IMR-90 (cell line): ENCODE measurements around the gene MPND. TPM values are rescaled to one million over a fixed set of nuclear protein-coding genes. Genes with fewer than 3 reads are reported as not detected.

Source experiments
- ATAC-seq: fragments of 200-7000 bp; cut with Tn5 transposase; 2 replicates; pipeline ENCODE4 v1.9.1; 2020; ENCODE audit warnings: low read depth, mild to moderate bottlenecking, moderate library complexity
- BruUV-seq: library from RNA; stranded (reverse); fragments of 400-500 nt; replicated peaks from 2 replicates; lab custom pipeline; 2021; lab: Mats Ljungman, UMichigan
- CTCF ChIA-PET: fragments of 300-600 bp; formaldehyde crosslinking; extraction: SDS; loops from one replicate; lab custom pipeline; 2021; ENCODE audit warnings: antibody characterized with exemption; lab: Yijun Ruan, JAX
- POLR2A ChIA-PET: fragments of 300-600 bp; sonication (Branson Sonifier 250); formaldehyde crosslinking; loops from one replicate; lab custom pipeline; 2022; ENCODE audit warnings: antibody characterized with exemption; ENCODE audit not compliant: unreplicated experiment; lab: Charles Lee
- DNase-seq: peaks from one replicate; pipeline ENCODE4 v3.0.0; 2013
- H2AFZ ChIP-seq: replicated peaks from 2 replicates; pipeline ENCODE3; 2013; ENCODE audit warnings: low read length, mild to moderate bottlenecking; ENCODE audit not compliant: poor library complexity
- H2AK5ac ChIP-seq: 2 replicates; pipeline ENCODE4 v1.6.1; 2013; ENCODE audit warnings: low read depth, low read length, inconsistent platforms
- H2AK9ac ChIP-seq: replicated peaks from 2 replicates; pipeline ENCODE3; 2013; ENCODE audit warnings: mild to moderate bottlenecking, low read depth, low read length, moderate library complexity; ENCODE audit not compliant: poor library complexity
- H2BK120ac ChIP-seq: 2 replicates; pipeline ENCODE4 v1.6.1; 2013; ENCODE audit warnings: low read depth, low read length, inconsistent platforms
- H2BK15ac ChIP-seq: 3 replicates; pipeline ENCODE4 v1.6.1; 2013; ENCODE audit warnings: low read depth, low read length, inconsistent platforms
- H2BK20ac ChIP-seq: 2 replicates; pipeline ENCODE4 v1.6.1; 2013; ENCODE audit warnings: low read depth, mild to moderate bottlenecking, inconsistent platforms, low read length, moderate library complexity
- H2BK5ac ChIP-seq: 2 replicates; pipeline ENCODE4 v1.6.1; 2013; ENCODE audit warnings: mild to moderate bottlenecking, low read depth, low read length, inconsistent platforms; ENCODE audit not compliant: poor library complexity, severe bottlenecking
- H3K14ac ChIP-seq: replicated peaks from 2 replicates; pipeline ENCODE4 v1.6.1; 2013; ENCODE audit warnings: low read depth, low read length, inconsistent platforms
- H3K18ac ChIP-seq: 2 replicates; pipeline ENCODE4 v1.6.1; 2013; ENCODE audit warnings: low read depth, low read length, control low read depth
- H3K23ac ChIP-seq: 2 replicates; pipeline ENCODE4 v1.6.1; 2013; ENCODE audit warnings: low read depth, low read length, inconsistent platforms
- H3K27ac ChIP-seq: 2 replicates; pipeline ENCODE4 v1.5.1; 2013; ENCODE audit warnings: mild to moderate bottlenecking, control low read depth, low read length; ENCODE audit not compliant: insufficient read depth
- H3K27me3 ChIP-seq: 2 replicates; pipeline ENCODE4 v1.6.1; 2013; ENCODE audit warnings: low read length; ENCODE audit not compliant: control insufficient read depth, insufficient read depth
- H3K36me3 ChIP-seq: 2 replicates; pipeline ENCODE4 v1.6.1; 2013; ENCODE audit warnings: low read length, mixed read lengths; ENCODE audit not compliant: control insufficient read depth, insufficient read depth
- H3K4ac ChIP-seq: 2 replicates; pipeline ENCODE4 v1.6.1; 2013; ENCODE audit warnings: low read depth, low read length, inconsistent platforms
- H3K4me1 ChIP-seq: 2 replicates; pipeline ENCODE4 v1.6.1; 2013; ENCODE audit warnings: low read length, mixed read lengths; ENCODE audit not compliant: control insufficient read depth, insufficient read depth
- H3K4me2 ChIP-seq: 2 replicates; pipeline ENCODE4 v1.6.1; 2013; ENCODE audit warnings: low read depth, mild to moderate bottlenecking, control low read depth, low read length, moderate library complexity
- H3K4me3 ChIP-seq: 2 replicates; pipeline ENCODE4 v1.5.1; 2013; ENCODE audit warnings: low read depth, mild to moderate bottlenecking, control low read depth, low read length, moderate library complexity; ENCODE audit not compliant: insufficient read depth
- H3K56ac ChIP-seq: 2 replicates; pipeline ENCODE4 v1.6.1; 2013; ENCODE audit warnings: low read length, inconsistent platforms; ENCODE audit not compliant: insufficient read depth; ENCODE audit errors: extremely low read depth
- H3K79me1 ChIP-seq, 2 experiments: 2 replicates each; pipeline ENCODE4 v1.6.1; 2013; ENCODE audit warnings: low read length in 2 of 2, inconsistent platforms in 1 of 2, low read depth in 1 of 2
- H3K9ac ChIP-seq: 2 replicates; pipeline ENCODE4 v1.6.1; 2013; ENCODE audit warnings: low read depth, low read length, control low read depth
- H3K9me1 ChIP-seq: 2 replicates; pipeline ENCODE4 v1.6.1; 2013; ENCODE audit warnings: low read length, inconsistent platforms; ENCODE audit not compliant: insufficient read depth
- H3K9me3 ChIP-seq: 2 replicates; pipeline ENCODE4 v1.6.1; 2013; ENCODE audit warnings: low read length; ENCODE audit not compliant: control insufficient read depth, insufficient read depth
- H4K20me1 ChIP-seq: 2 replicates; pipeline ENCODE4 v1.6.1; 2013; ENCODE audit warnings: low read length, inconsistent platforms; ENCODE audit not compliant: insufficient read depth
- H4K5ac ChIP-seq: 2 replicates; pipeline ENCODE4 v1.6.1; 2013; ENCODE audit warnings: mild to moderate bottlenecking, low read depth, low read length, control low read depth
- H4K8ac ChIP-seq, 2 experiments: 2 replicates each; pipeline ENCODE4 v1.6.1; 2013; ENCODE audit warnings: low read depth in 2 of 2, low read length in 2 of 2, control low read depth in 1 of 2, inconsistent platforms in 1 of 2
- H4K91ac ChIP-seq: 2 replicates; pipeline ENCODE4 v1.6.1; 2013; ENCODE audit warnings: low read depth, low read length, inconsistent platforms; ENCODE audit not compliant: insufficient read depth
- BHLHE40 ChIP-seq: fragments of 150-350 bp; IDR thresholded peaks from 2 replicates; pipeline ENCODE4 v1.6.1; 2016; ENCODE audit warnings: mild to moderate bottlenecking, low read depth, low read length
- CEBPB ChIP-seq: IDR thresholded peaks from 2 replicates; pipeline ENCODE4 v1.6.1; 2012; ENCODE audit warnings: low read depth, low read length, improper control_type of control experiment
- ELK1 ChIP-seq: fragments of 150-350 bp; IDR thresholded peaks from 2 replicates; pipeline ENCODE4 v1.6.1; 2016; ENCODE audit warnings: low read depth, mild to moderate bottlenecking, low read length, moderate library complexity, borderline replicate concordance
- MAFK ChIP-seq: IDR thresholded peaks from 2 replicates; pipeline ENCODE4 v1.6.1; 2012; ENCODE audit warnings: low read depth, low read length, improper control_type of control experiment
- MAZ ChIP-seq: IDR thresholded peaks from 2 replicates; pipeline ENCODE4 v1.6.1; 2012; ENCODE audit warnings: low read depth, mild to moderate bottlenecking, low read length, improper control_type of control experiment, moderate library complexity, borderline replicate concordance
- POLR2A ChIP-seq: IDR thresholded peaks from 2 replicates; pipeline ENCODE4 v1.6.1; 2012; ENCODE audit warnings: mild to moderate bottlenecking, low read depth, low read length
- RCOR1 ChIP-seq: IDR thresholded peaks from 2 replicates; pipeline ENCODE4 v1.6.1; 2012; ENCODE audit warnings: mild to moderate bottlenecking, low read length, improper control_type of control experiment; ENCODE audit not compliant: insufficient replicate concordance
- RFX5 ChIP-seq: IDR thresholded peaks from 2 replicates; pipeline ENCODE4 v1.8.0; 2012; ENCODE audit warnings: low read depth, mild to moderate bottlenecking, low read length, moderate library complexity
- SMC3 ChIP-seq: fragments of 150-350 bp; IDR thresholded peaks from 2 replicates; pipeline ENCODE4 v1.6.1; 2016; ENCODE audit warnings: low read depth, mild to moderate bottlenecking, antibody characterized with exemption, low read length, moderate library complexity
- USF2 ChIP-seq: fragments of 150-350 bp; IDR thresholded peaks from 2 replicates; pipeline ENCODE4 v1.6.1; 2017; ENCODE audit warnings: mild to moderate bottlenecking, antibody characterized with exemption, low read length, low read depth
- WGBS, 2 experiments: methylation state at CpG; one replicate each; pipeline versions ENCODE4 v1.1.5 to v1.1.7; 2013; ENCODE audit warnings: missing lambda C conversion rate in 2 of 2; ENCODE audit not compliant: insufficient read length in 1 of 2; ENCODE audit errors: extremely low coverage in 2 of 2; 5-methylcytosine and 5-hydroxymethylcytosine counted together
- dilution Hi-C: fragments of 300-500 bp; cut with HindIII; formaldehyde crosslinking; loops from one replicate; pipeline ENCODE4 v1.14.3; 2018; ENCODE audit warnings: low sequenced_read_pairs; ENCODE audit not compliant: unreplicated experiment
- in situ Hi-C: fragments of 300-500 bp; cut with MboI; formaldehyde crosslinking; loops from 3 replicates; pipeline ENCODE4 v1.14.3; 2019; ENCODE audit warnings: low sequenced_read_pairs, inconsistent platforms, mixed read lengths
- intact Hi-C: fragments of 100-400 bp; cut with micrococcal nuclease; formaldehyde crosslinking; loops from 2 replicates; pipeline ENCODE4 v1.10.0; 2022
- polyA plus RNA-seq, 3 experiments: library from polyadenylated mRNA; depleted of rRNA; stranded (reverse); fragments of >200 nt; gene quantifications; 2 replicates each; pipeline ENCODE4 v1.2.3, GENCODE V29; 2012; ENCODE audit warnings: low replicate concordance in 1 of 3
- total RNA-seq: library from RNA; depleted of rRNA; stranded (reverse); fragments of >200 nt; gene quantifications from 2 replicates; pipeline ENCODE4 v1.2.3, GENCODE V29; 2012

Gene MPND
- total and polyA plus RNA-seq, 2 of the 4 experiments (the other 2 are of a cell fraction) = 2.3 to 8.1 TPM

DNA sequence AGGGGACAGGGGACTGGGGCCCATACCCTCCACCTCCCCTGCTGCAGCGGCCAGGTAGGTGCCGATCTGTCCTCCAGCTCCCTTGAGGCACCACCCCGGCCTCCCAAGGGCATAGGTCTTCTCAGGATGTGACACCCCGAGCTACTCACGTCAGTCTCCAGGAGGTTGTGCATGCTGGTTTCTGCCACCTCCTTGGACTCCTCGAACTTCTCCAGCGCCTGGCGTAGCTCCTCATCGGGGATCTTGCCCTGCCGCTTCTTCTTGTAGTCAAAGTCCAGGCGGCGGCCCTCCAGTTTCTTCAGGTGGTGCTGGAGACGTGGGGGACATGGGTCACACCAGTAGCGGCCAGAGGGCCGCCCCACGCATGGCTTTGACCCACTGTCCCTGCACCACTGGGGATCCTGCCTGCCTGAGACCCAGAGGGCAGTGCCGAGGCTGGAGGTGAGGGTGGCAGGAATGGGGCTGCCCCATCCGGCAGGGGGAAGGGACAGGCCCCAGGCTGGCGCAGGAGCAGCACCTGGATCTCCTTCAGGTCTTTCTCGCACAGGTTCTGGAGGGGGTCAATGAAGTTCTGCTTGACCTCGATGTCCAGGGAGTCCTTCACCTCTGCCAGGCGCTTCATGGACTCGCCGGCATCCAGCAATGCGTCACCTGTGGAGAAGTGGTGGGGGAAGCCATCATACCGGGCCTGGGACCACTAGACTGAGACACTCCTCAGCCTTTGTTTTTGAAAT lies 20.4 kb downstream of the MPND start:
- Histone ChIP-seq H3K36me3 (peaks cover 65% of the 10 kb centered on the region), H2AFZ (no peak overlapping the region), H3K9me1 (peaks cover 9% of the 10 kb centered on the region), H2BK120ac (no peak overlapping the region), H4K20me1 (peaks cover 23% of the 10 kb centered on the region), H3K27me3 (no peaks in the 10 kb centered on the region), H3K56ac (no peak overlapping the region), H3K9me3 (no peaks in the 10 kb centered on the region), H3K9ac (no peak overlapping the region), H2AK5ac (no peak overlapping the region), H4K5ac (no peak overlapping the region), H2BK5ac (no peak overlapping the region), H3K23ac (no peak overlapping the region), H2BK20ac (no peak overlapping the region), H3K4me3 (no peak overlapping the region), H3K4me1 (peaks cover 17% of the 10 kb centered on the region), H3K27ac (no peak overlapping the region), H4K91ac (no peak overlapping the region), H3K4ac (no peak overlapping the region), H3K18ac (no peak overlapping the region), H4K8ac (no peak overlapping the region), H3K14ac (no peak overlapping the region), H3K79me1 (peaks cover 8 to 50% of the 10 kb centered on the region in 2 experiments), H2AK9ac (no peak overlapping the region), H3K4me2 (no peak overlapping the region), H2BK15ac (no peak overlapping the region)
- no peak for ATAC-seq
- TF ChIP-seq SMC3 (no peak), CEBPB (no peak), USF2 (no peak), BHLHE40 (no peak), RFX5 (no peak), MAZ (no peak), ELK1 (no peak), MAFK (no peak), POLR2A (no peak), RCOR1 (no peak)
- 97% methylated on average over 17 of the region's 26 CpGs; no CpG with 5 or more reads in 1 of the 2 experiments for WGBS, 2 experiments
- no TSS peak for BruUV-seq
- CTCF ChIA-PET = interaction anchor here (1.1 kb wide), 1 partner anchor 186 kb away, joined by 5 read pairs; no protein-coding TSS in a partner anchor
- in situ Hi-C loops (no loop called here), intact Hi-C loops (no loop called here), dilution Hi-C loops (no loop called here)
- DNase-seq = no peak
- POLR2A ChIA-PET = no interaction called here
